ENCODE results near the gene SLC9C2.
"Not testable (repeated sequence)": the region's sequence is repeated elsewhere in the genome, so short reads cannot be mapped to it uniquely, and the experiment has no call there.

GRCh38 chr1:173462666-173463065, 140.2 kb downstream of the SLC9C2 start:
- TF ChIP-seq GLIS3, OSR1 (CRISPR knock-in tag; IDR thresholded peaks at IDR 0.05): not testable (repeated sequence)
